ENCODE results near the gene SMPD3. TPM values are rescaled to one million over a fixed set of nuclear protein-coding genes. Genes with fewer than 3 reads are reported as not detected.

The SMPD3 gene
- total RNA-seq, 2 donors from 2014 or later: 1.3 to 2.2 TPM

GRCh38 chr16:68377667-68378393 lies 70.5 kb downstream of the SMPD3 start:
- ATAC-seq (peak in 1 of 2 donors; percentile 46), DNase-seq (no peak)
- intact Hi-C loops (cut with DNase I): no loop called here

GRCh38 chr16:68377221-68377620 lies 71.1 kb downstream of the SMPD3 start:
- intact Hi-C loops (cut with DNase I): no loop called here
- DNase-seq (no peak), ATAC-seq (no peak)

- DNase-seq (no peak), ATAC-seq (no peak)
- intact Hi-C loops (cut with DNase I): no loop called here
Observed at GRCh38 chr16:68376590-68376989, 71.7 kb downstream of the SMPD3 start.

- intact Hi-C loops (cut with DNase I): no loop called here
- DNase-seq: no peak
- ATAC-seq: no peak
Observed at GRCh38 chr16:68375801-68376536, 72.3 kb downstream of the SMPD3 start.

GRCh38 chr16:68374961-68375660 lies 73.2 kb downstream of the SMPD3 start:
- no peak for ATAC-seq
- DNase-seq: no peak
- intact Hi-C loops (cut with DNase I): no loop called here

GRCh38 chr16:68374246-68374805 lies 74.0 kb downstream of the SMPD3 start:
- intact Hi-C loops (cut with DNase I): no loop called here
- DNase-seq: no peak
- no peak for ATAC-seq

GRCh38 chr16:68373528-68374245 lies 74.6 kb downstream of the SMPD3 start:
- DNase-seq: no peak
- ATAC-seq: no peak
- intact Hi-C loops (cut with DNase I): no loop called here

- intact Hi-C loops (cut with DNase I): no loop called here
- DNase-seq (no peak), ATAC-seq (no peak)
Observed at GRCh38 chr16:68372806-68373205, 75.5 kb downstream of the SMPD3 start.

- no peak for DNase-seq
- intact Hi-C loops (cut with DNase I): no loop called here
- no peak for ATAC-seq
Observed at GRCh38 chr16:68372381-68372720, 76.0 kb downstream of the SMPD3 start.

GRCh38 chr16:68371706-68372380 lies 76.5 kb downstream of the SMPD3 start:
- intact Hi-C loops (cut with DNase I): no loop called here
- ATAC-seq (no peak), DNase-seq (no peak)

- DNase-seq (no peak), ATAC-seq (no peak)
Observed at GRCh38 chr16:68371276-68371651, 77.0 kb downstream of the SMPD3 start.

GRCh38 chr16:68370581-68371275 lies 77.6 kb downstream of the SMPD3 start:
- DNase-seq (no peak), ATAC-seq (no peak)
- intact Hi-C loops (cut with DNase I): no loop called here

More at GRCh38 chr16:68371276-68371651, 77.0 kb downstream of the SMPD3 start:
- intact Hi-C loops (cut with DNase I): no loop called here

- no peak for DNase-seq
- intact Hi-C loops (cut with DNase I): no loop called here
- no peak for ATAC-seq
Observed at GRCh38 chr16:68369697-68370580, 78.4 kb downstream of the SMPD3 start.

GRCh38 chr16:68369168-68369567 lies 79.1 kb downstream of the SMPD3 start:
- ATAC-seq (no peak), DNase-seq (no peak)
- intact Hi-C loops (cut with DNase I): no loop called here

- ATAC-seq (no peak), DNase-seq (no peak)
- intact Hi-C loops (cut with DNase I): no loop called here
Observed at GRCh38 chr16:68368301-68368888, 79.9 kb downstream of the SMPD3 start.

- ATAC-seq (no peak), DNase-seq (no peak)
Observed at GRCh38 chr16:68367891-68368290, 80.4 kb downstream of the SMPD3 start.

GRCh38 chr16:68367440-68367839 lies 80.9 kb downstream of the SMPD3 start:
- ATAC-seq (no peak), DNase-seq (no peak)

More at GRCh38 chr16:68367891-68368290, 80.4 kb downstream of the SMPD3 start:
- intact Hi-C loops (cut with DNase I): no loop called here

More at GRCh38 chr16:68367440-68367839, 80.9 kb downstream of the SMPD3 start:
- intact Hi-C loops (cut with DNase I): no loop called here

Data from left cardiac atrium (tissue), 4 donors.